ENCODE results near the gene TMEM86B. TPM values are rescaled to one million over a fixed set of nuclear protein-coding genes. Genes with fewer than 3 reads are reported as not detected.

TMEM86B gene
- total RNA-seq (2014; rRNA removed; shearing (Covaris generic)) = 2.9 and 3.2 TPM in 2 replicates
- 1.1 and 1.7 TPM in 2 replicates for polyA plus RNA-seq (2016; fragmentation: Nextera tagmentation; extraction: Ambion mirVana)
- long read RNA-seq = 0 reads

DNA sequence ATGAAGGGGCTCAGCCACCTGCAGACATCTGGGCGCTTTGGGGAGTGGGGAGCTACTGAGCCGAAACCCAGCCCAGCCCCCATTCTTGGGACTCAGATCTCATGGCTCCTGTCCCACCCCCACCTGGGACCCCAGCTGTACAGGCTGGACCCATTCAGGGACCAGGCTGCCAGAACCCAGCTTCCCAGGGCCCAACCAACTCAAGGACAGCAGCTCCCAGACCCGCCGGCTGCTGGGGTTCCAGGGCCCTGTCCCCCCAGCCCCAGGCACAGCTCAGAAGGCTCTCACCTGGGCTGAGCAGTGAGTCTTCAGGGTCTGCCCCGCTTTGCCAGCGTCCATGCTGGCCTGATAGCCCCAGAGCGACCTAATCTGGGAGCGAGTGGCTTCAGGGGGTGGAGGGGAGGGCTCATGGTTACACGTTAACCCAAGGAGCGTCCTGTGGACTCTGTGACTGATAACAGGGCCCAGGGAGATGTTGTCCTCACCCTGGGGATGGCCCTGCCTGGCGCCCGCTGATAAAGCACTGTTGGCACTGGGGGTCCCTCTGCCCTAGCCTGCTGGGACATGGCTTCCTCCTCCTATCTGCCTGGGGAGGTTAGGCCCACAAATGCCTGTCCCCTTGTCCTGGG lies at the start of gene TMEM86B:
Gene TMEM86B (minus strand): TSS at position 361 of the 629 bp plus-strand sequence. CDS start 22 bp downstream, at position 339.
- Histone ChIP-seq H3K4me2 (no peak within 1 kb of the TSS), H3K79me2 (replicated peaks; ENCODE audit: insufficient read depth) (no peaks in the 10 kb centered on the region), H2AFZ (no peak within 1 kb of the TSS), H3K36me3 (ENCODE audit: insufficient read depth) (no peaks in the 10 kb centered on the region; the same call in 1 of the 2 replicates), H4K20me1 (replicated peaks; ENCODE audit: insufficient read depth) (peaks cover 3% of the 10 kb centered on the region; the same call in 1 of the 2 replicates), H3K27me3 (ENCODE audit: insufficient read depth) (no peaks in the 10 kb centered on the region), H3K4me3 (no peak within 1 kb of the TSS), H3K9me2 (ENCODE audit: insufficient read depth) (no peaks in the 10 kb centered on the region), H3F3A (replicated peaks; ENCODE audit: low read depth) (no peaks in the 10 kb centered on the region), H3K27ac (ENCODE audit: low read depth) (no peak within 1 kb of the TSS), H3K4me1 (ENCODE audit: insufficient read depth) (no peaks in the 10 kb centered on the region)
- Mint-ChIP-seq H3K27ac (no peak within 1 kb of the TSS), H3K9me3 (no peaks in the 10 kb centered on the region), H3K36me3 (ENCODE audit: low read depth) (peaks cover 22% of the 10 kb centered on the region), H3K27me3 (ENCODE audit: insufficient read depth, low read depth, poor library complexity) (peaks cover 12% of the 10 kb centered on the region), H3K4me1 (peaks cover 4% of the 10 kb centered on the region; the same call in 2 of the 3 replicates), H3K4me3 (no peak within 1 kb of the TSS; the same call in 2 of the 3 replicates)
- TF ChIP-seq ETS1 (IDR thresholded peaks at IDR 0.05) = no peak
- TF ChIP-seq CREB1 (CRISPR knock-in tag; IDR thresholded peaks at IDR 0.05; ENCODE audit: low read depth) = no peak
- no peak for TF ChIP-seq EZH2phosphoT487 (IDR thresholded peaks at IDR 0.05; ENCODE audit: unreplicated experiment)
- no peak for TF ChIP-seq ZNF114 (CRISPR knock-in tag; IDR thresholded peaks at IDR 0.05)
- TF ChIP-seq STAT1 (IDR thresholded peaks at IDR 0.05; ENCODE audit: unreplicated experiment) = no peak
- no peak for TF ChIP-seq EZH2 (IDR thresholded peaks at IDR 0.05; ENCODE audit: low read depth, unreplicated experiment)
- TF ChIP-seq REST (IDR thresholded peaks at IDR 0.05; ENCODE audit: unreplicated experiment) = no peak
- TF ChIP-seq CTCF (conservative IDR thresholded peaks at IDR 0.05; ENCODE audit: low read depth in 2 of 2) = no peak
- no peak for TF ChIP-seq POLR2AphosphoS5 (IDR thresholded peaks at IDR 0.05; ENCODE audit: low read depth)
- TF ChIP-seq, protein P1, sequence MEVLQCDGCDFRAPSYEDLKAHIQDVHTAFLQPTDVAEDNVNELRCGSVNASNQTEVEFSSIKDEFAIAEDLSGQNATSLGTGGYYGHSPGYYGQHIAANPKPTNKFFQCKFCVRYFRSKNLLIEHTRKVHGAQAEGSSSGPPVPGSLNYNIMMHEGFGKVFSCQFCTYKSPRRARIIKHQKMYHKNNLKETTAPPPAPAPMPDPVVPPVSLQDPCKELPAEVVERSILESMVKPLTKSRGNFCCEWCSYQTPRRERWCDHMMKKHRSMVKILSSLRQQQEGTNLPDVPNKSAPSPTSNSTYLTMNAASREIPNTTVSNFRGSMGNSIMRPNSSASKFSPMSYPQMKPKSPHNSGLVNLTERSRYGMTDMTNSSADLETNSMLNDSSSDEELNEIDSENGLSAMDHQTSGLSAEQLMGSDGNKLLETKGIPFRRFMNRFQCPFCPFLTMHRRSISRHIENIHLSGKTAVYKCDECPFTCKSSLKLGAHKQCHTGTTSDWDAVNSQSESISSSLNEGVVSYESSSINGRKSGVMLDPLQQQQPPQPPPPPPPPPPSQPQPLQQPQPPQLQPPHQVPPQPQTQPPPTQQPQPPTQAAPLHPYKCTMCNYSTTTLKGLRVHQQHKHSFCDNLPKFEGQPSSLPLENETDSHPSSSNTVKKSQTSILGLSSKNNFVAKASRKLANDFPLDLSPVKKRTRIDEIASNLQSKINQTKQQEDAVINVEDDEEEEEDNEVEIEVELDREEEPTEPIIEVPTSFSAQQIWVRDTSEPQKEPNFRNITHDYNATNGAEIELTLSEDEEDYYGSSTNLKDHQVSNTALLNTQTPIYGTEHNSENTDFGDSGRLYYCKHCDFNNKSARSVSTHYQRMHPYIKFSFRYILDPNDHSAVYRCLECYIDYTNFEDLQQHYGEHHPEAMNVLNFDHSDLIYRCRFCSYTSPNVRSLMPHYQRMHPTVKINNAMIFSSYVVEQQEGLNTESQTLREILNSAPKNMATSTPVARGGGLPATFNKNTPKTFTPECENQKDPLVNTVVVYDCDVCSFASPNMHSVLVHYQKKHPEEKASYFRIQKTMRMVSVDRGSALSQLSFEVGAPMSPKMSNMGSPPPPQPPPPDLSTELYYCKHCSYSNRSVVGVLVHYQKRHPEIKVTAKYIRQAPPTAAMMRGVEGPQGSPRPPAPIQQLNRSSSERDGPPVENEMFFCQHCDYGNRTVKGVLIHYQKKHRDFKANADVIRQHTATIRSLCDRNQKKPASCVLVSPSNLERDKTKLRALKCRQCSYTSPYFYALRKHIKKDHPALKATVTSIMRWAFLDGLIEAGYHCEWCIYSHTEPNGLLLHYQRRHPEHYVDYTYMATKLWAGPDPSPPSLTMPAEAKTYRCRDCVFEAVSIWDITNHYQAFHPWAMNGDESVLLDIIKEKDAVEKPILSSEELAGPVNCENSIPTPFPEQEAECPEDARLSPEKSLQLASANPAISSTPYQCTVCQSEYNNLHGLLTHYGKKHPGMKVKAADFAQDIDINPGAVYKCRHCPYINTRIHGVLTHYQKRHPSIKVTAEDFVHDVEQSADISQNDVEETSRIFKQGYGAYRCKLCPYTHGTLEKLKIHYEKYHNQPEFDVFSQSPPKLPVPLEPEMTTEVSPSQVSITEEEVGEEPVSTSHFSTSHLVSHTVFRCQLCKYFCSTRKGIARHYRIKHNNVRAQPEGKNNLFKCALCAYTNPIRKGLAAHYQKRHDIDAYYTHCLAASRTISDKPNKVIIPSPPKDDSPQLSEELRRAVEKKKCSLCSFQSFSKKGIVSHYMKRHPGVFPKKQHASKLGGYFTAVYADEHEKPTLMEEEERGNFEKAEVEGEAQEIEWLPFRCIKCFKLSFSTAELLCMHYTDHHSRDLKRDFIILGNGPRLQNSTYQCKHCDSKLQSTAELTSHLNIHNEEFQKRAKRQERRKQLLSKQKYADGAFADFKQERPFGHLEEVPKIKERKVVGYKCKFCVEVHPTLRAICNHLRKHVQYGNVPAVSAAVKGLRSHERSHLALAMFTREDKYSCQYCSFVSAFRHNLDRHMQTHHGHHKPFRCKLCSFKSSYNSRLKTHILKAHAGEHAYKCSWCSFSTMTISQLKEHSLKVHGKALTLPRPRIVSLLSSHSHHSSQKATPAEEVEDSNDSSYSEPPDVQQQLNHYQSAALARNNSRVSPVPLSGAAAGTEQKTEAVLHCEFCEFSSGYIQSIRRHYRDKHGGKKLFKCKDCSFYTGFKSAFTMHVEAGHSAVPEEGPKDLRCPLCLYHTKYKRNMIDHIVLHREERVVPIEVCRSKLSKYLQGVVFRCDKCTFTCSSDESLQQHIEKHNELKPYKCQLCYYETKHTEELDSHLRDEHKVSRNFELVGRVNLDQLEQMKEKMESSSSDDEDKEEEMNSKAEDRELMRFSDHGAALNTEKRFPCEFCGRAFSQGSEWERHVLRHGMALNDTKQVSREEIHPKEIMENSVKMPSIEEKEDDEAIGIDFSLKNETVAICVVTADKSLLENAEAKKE (CRISPR knock-in tag; IDR thresholded peaks at IDR 0.05) = no peak
- DNase-seq (ENCODE audit: low spot score) (no peak), ATAC-seq (no peak)

Measured in GM23338 (cell line).